MCF 10A (cell line): Measurements from ENCODE around the gene PLCG2. TPM values are rescaled to one million over a fixed set of nuclear protein-coding genes. Genes with fewer than 3 reads are reported as not detected.

Experiments used
- BruUV-seq: library from RNA; stranded (reverse); fragments of 400-500 nt; replicated peaks from 2 replicates; lab custom pipeline; 2021; lab: Mats Ljungman, UMichigan
- CTCF ChIA-PET: fragments of 300-600 bp; sonication (Branson Sonifier 250); formaldehyde crosslinking; extraction: SDS; loops from one replicate; lab custom pipeline; 2021; ENCODE audit warnings: antibody characterized with exemption, inconsistent platforms; lab: Yijun Ruan, JAX
- POLR2A ChIA-PET: fragments of 300-600, 350-650 bp; sonication (Branson Sonifier 250); formaldehyde crosslinking; extraction: SDS; loops from one replicate; lab custom pipeline; 2020; ENCODE audit warnings: antibody characterized with exemption, inconsistent platforms; lab: Yijun Ruan, JAX
- DNase-seq: peaks from one replicate; pipeline ENCODE4 v3.0.0-alpha.2; 2018; ENCODE audit not compliant: unreplicated experiment
- H3K27ac Mint-ChIP-seq: one replicate; pipeline ENCODE4 v1.8.0; 2022; ENCODE audit warnings: mild to moderate bottlenecking, low read depth, mixed read lengths; ENCODE audit not compliant: unreplicated experiment
- H3K27me3 Mint-ChIP-seq: one replicate; pipeline ENCODE4 v1.8.0; 2022; ENCODE audit warnings: mixed read lengths; ENCODE audit not compliant: insufficient read depth, unreplicated experiment
- H3K36me3 Mint-ChIP-seq: one replicate; pipeline ENCODE4 v1.8.0; 2022; ENCODE audit warnings: mild to moderate bottlenecking, moderate library complexity, mixed read lengths; ENCODE audit not compliant: insufficient read depth, unreplicated experiment
- H3K4me1 Mint-ChIP-seq: one replicate; pipeline ENCODE4 v1.8.0; 2022; ENCODE audit warnings: mixed read lengths; ENCODE audit not compliant: insufficient read depth, unreplicated experiment
- H3K4me3 Mint-ChIP-seq: one replicate; pipeline ENCODE4 v1.8.0; 2022; ENCODE audit warnings: mild to moderate bottlenecking, moderate library complexity, mixed read lengths; ENCODE audit not compliant: unreplicated experiment
- H3K9me3 Mint-ChIP-seq: one replicate; pipeline ENCODE4 v1.8.0; 2022; ENCODE audit warnings: mixed read lengths; ENCODE audit not compliant: unreplicated experiment
- CTCF ChIP-seq: fragments of 200-600 bp; IDR thresholded peaks from one replicate; pipeline ENCODE4 v1.8.0; 2022; ENCODE audit warnings: antibody characterized with exemption, mild to moderate bottlenecking; ENCODE audit not compliant: unreplicated experiment
- intact Hi-C: fragments of 100-400 bp; cut with micrococcal nuclease; formaldehyde crosslinking; loops from 2 replicates; pipeline ENCODE4 v1.14.1; 2022
- total RNA-seq: library from RNA; stranded (reverse); gene quantifications from 2 replicates; pipeline ENCODE4 v1.2.3, GENCODE V29; 2022

The PLCG2 gene
- total RNA-seq, 1 experiment from 2014 or later = 5.2 TPM

GRCh38 chr16:81987706-81988105 lies 208.6 kb downstream of the PLCG2 start:
- ChIA-PET CTCF (interaction anchor here (0.6 to 2.1 kb wide), 6 partner anchors 10 to 1477 kb away, joined by 3 to 9 read pairs (median 3); no protein-coding TSS in a partner anchor), POLR2A (no interaction called here)
- BruUV-seq = no TSS peak
- peaks cover 16% of the 10 kb centered on the region for H3K27me3 Mint-ChIP-seq
- peak; percentile 57 for DNase-seq
- H3K27ac Mint-ChIP-seq = no peak overlapping the region
- H3K4me3 Mint-ChIP-seq = no peak overlapping the region
- H3K4me1 Mint-ChIP-seq = peaks cover 6% of the 10 kb centered on the region
- TF ChIP-seq CTCF = no peak
- intact Hi-C loops = no loop called here
- no peaks in the 10 kb centered on the region for H3K9me3 Mint-ChIP-seq
- H3K36me3 Mint-ChIP-seq = no peaks in the 10 kb centered on the region

GRCh38 chr16:81992859-81993258 lies 213.8 kb downstream of the PLCG2 start:
- H3K9me3 Mint-ChIP-seq = no peaks in the 10 kb centered on the region
- BruUV-seq = no TSS peak

GRCh38 chr16:81994485-81994884 lies 215.4 kb downstream of the PLCG2 start:
- POLR2A ChIA-PET = no interaction called here
- Mint-ChIP-seq H3K27me3 (no peaks in the 10 kb centered on the region), H3K4me3 (no peak overlapping the region), H3K36me3 (peaks cover 9% of the 10 kb centered on the region), H3K4me1 (peaks cover 25% of the 10 kb centered on the region), H3K9me3 (no peaks in the 10 kb centered on the region), H3K27ac (no peak overlapping the region)
- TF ChIP-seq CTCF = no peak
- CTCF ChIA-PET = interaction anchor here (1.3 kb wide), 1 partner anchor 9 kb away, joined by 4 read pairs; no protein-coding TSS in a partner anchor
- intact Hi-C loops = no loop called here
- DNase-seq = peak; percentile 17
- no TSS peak for BruUV-seq

More at GRCh38 chr16:81992859-81993258, 213.8 kb downstream of the PLCG2 start:
- peaks cover 25% of the 10 kb centered on the region for H3K4me1 Mint-ChIP-seq
- intact Hi-C loops = no loop called here
- no peak overlapping the region for H3K27ac Mint-ChIP-seq
- H3K4me3 Mint-ChIP-seq = no peak overlapping the region
- ChIA-PET POLR2A (interaction anchor here (0.6 kb wide), 1 partner anchor 9 kb away, joined by 4 read pairs; no protein-coding TSS in a partner anchor), CTCF (no interaction called here)
- no peaks in the 10 kb centered on the region for H3K36me3 Mint-ChIP-seq
- no peaks in the 10 kb centered on the region for H3K27me3 Mint-ChIP-seq
- TF ChIP-seq CTCF = no peak
- no peak for DNase-seq

- no TSS peak for BruUV-seq
- no peak for DNase-seq
- TF ChIP-seq CTCF = no peak
- intact Hi-C loops = loop anchor here (2.0 kb wide), 1 partner anchor 55 kb away; no protein-coding TSS in a partner anchor
- H3K4me3 Mint-ChIP-seq = no peak overlapping the region
- POLR2A ChIA-PET = interaction anchor here (0.6 kb wide), 1 partner anchor 79 kb away, joined by 3 read pairs; no protein-coding TSS in a partner anchor
- peaks cover 9% of the 10 kb centered on the region for H3K36me3 Mint-ChIP-seq
- CTCF ChIA-PET = interaction anchor here (0.6 kb wide), 1 partner anchor 239 kb away, joined by 3 read pairs; no protein-coding TSS in a partner anchor
- no peaks in the 10 kb centered on the region for H3K9me3 Mint-ChIP-seq
- H3K27me3 Mint-ChIP-seq = no peaks in the 10 kb centered on the region
- no peak overlapping the region for H3K27ac Mint-ChIP-seq
- peaks cover 25% of the 10 kb centered on the region for H3K4me1 Mint-ChIP-seq
Measured at GRCh38 chr16:81995651-81996050, 216.6 kb downstream of the PLCG2 start.
